Measurements from ENCODE around the gene TNFRSF12A.
A peak's percentile ranks its signal among the peaks of the same experiment; 100 is the strongest.
"Not testable (repeated sequence)": the region's sequence is repeated elsewhere in the genome, so short reads cannot be mapped to it uniquely, and the experiment has no call there.

Gene TNFRSF12A

GRCh38 chr16:3051494-3051893 is 31.3 kb downstream of the TNFRSF12A start:
- DNase-seq: no peak

GRCh38 chr16:3052571-3053329 is 32.6 kb downstream of the TNFRSF12A start:
- peak; percentile 24 for DNase-seq

- DNase-seq: not testable (repeated sequence)
These were observed 33.2 kb downstream of the TNFRSF12A start for GRCh38 chr16:3053330-3053710.

GRCh38 chr16:3054965-3055733 is 35.0 kb downstream of the TNFRSF12A start:
- DNase-seq: no peak

- not testable (repeated sequence) for DNase-seq
These were observed 35.6 kb downstream of the TNFRSF12A start for GRCh38 chr16:3055734-3056115.

GRCh38 chr16:3056336-3057180 is 36.4 kb downstream of the TNFRSF12A start:
- DNase-seq: no peak

GRCh38 chr16:3057181-3058138 is 37.3 kb downstream of the TNFRSF12A start:
- DNase-seq: no peak

- peak; percentile 60 for DNase-seq
These were observed 38.2 kb downstream of the TNFRSF12A start for GRCh38 chr16:3058139-3059030.

GRCh38 chr16:3059041-3059722 is 39.0 kb downstream of the TNFRSF12A start:
- peak; percentile 92 for DNase-seq

- no peak for DNase-seq
These were observed 39.6 kb downstream of the TNFRSF12A start for GRCh38 chr16:3059723-3060242.

- no peak for DNase-seq
These were observed 40.4 kb downstream of the TNFRSF12A start for GRCh38 chr16:3060339-3061127.

- no peak for DNase-seq
These were observed 42.4 kb downstream of the TNFRSF12A start for GRCh38 chr16:3062553-3062952.

GRCh38 chr16:3063625-3064386 is 43.6 kb downstream of the TNFRSF12A start:
- no peak for DNase-seq

- DNase-seq: peak; percentile 68
These were observed 45.0 kb downstream of the TNFRSF12A start, which contains the start of gene IL32 for GRCh38 chr16:3065069-3065741. IL32 (plus strand) TSS chr16:3065640; CDS start chr16:3065812, 172 bp downstream.

GRCh38 chr16:3065742-3066439 is 45.7 kb downstream of the TNFRSF12A start:
- DNase-seq: no peak

- no peak for DNase-seq
These were observed 46.2 kb downstream of the TNFRSF12A start for GRCh38 chr16:3066440-3066748.

- DNase-seq: no peak
These were observed 48.3 kb downstream of the TNFRSF12A start for GRCh38 chr16:3068487-3068886.

All from activated T-cell treated with anti-CD3 and anti-CD28 coated beads, Interleukin-2, amount 50 U/mL, for 1 hour (primary cell).